Activated CD8-positive, alpha-beta memory T cell treated with anti-CD3 and anti-CD28 coated beads, Interleukin-2, amount 50 U/mL, for 48 hours (primary cell): ENCODE measurements around the gene EIF3J.

Experiments
- DNase-seq: peaks from one replicate; pipeline ENCODE4 v3.0.0-alpha.2; 2020

EIF3J gene

GRCh38 chr15:44595656-44596510 lies 58.9 kb downstream of the EIF3J start:
- DNase-seq, result no peak

GRCh38 chr15:44596511-44597010 lies 59.6 kb downstream of the EIF3J start:
- no peak for DNase-seq

GRCh38 chr15:44598066-44598465 lies 61.1 kb downstream of the EIF3J start:
- no peak for DNase-seq

GRCh38 chr15:44598892-44599291 lies 61.9 kb downstream of the EIF3J start:
- no peak for DNase-seq

GRCh38 chr15:44603126-44603525 lies 66.2 kb downstream of the EIF3J start:
- no peak for DNase-seq

GRCh38 chr15:44606740-44607139 lies 69.8 kb downstream of the EIF3J start:
- DNase-seq, result no peak
